HG02884 (cell line): ENCODE results near the gene SGCD.

ENCODE experiments used
- ATAC-seq: cut with Tn5 transposase; IDR thresholded peaks from one replicate; pipeline ENCODE4 v1.9.1; 2021; ENCODE audit warnings: mild to moderate bottlenecking, moderate library complexity; ENCODE audit not compliant: unreplicated experiment

SGCD gene

DNA sequence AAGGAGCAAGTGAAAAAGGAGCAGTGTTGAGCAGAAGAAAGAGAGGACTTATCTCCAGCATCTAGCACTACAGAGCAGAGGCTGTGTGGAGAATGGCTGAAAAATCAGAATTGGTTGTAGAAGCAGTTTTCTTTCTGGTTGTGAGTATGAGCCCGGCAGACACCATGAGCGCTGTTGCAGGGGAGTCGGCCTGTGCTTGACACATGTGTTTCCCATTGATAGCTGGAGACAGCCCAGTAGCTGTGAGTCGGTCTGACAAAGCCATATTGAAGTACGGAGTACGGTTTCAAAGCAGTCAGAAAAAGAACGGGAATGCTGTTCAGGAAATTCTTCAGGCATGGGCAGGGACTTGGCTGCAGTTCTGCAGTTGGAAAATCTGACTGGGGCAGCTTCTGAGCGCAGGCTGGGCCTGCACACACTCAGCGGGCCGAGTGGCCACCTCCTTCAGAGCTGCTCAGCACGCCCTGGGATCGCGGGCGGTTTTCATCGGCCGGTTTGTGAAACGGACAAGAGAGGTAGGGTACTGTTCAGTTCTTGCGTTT lies at the start of gene SGCD:
TSS of gene SGCD (plus strand) at position 447 of the 542 bp plus-strand sequence.
- no peak for ATAC-seq

DNA sequence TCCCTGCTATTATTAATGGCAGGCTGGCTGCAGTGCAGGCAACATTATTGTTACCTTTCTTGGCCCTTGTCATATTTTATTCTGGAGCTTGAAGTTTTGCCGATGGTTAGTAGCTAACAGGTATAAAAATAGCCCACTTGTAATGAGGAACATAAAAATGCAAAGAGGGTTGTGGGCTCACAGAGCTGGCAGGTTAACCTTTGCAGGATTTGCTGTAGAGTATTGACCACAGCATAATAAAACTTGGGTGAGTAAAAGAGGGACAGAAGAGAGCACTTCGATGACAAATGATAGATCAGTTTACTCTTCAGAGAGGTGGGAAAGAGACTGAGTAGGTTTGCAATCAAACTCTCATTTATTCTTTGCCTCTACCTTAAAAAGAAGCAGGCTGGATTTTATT lies 49.7 kb upstream of the SGCD start:
- ATAC-seq = no peak

DNA sequence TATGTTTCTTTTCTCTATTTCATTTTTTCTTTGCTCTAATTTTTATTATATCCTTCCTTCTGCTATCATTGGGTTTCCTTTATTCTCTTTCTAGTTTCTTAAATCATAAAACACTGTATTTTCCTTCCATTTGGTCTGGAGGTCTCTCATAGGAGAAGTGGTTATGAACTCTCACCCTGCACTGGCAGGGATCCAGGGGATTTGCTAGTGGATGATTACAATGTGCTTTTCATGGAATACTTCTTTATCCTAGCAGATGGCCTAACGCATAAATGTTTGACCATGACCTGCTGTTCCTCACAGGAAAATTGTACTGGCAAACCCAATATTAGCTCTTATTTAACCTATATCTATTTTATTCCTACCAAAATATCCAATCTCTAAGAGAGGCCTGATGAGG lies 31.5 kb upstream of the SGCD start:
- ATAC-seq = no peak

DNA sequence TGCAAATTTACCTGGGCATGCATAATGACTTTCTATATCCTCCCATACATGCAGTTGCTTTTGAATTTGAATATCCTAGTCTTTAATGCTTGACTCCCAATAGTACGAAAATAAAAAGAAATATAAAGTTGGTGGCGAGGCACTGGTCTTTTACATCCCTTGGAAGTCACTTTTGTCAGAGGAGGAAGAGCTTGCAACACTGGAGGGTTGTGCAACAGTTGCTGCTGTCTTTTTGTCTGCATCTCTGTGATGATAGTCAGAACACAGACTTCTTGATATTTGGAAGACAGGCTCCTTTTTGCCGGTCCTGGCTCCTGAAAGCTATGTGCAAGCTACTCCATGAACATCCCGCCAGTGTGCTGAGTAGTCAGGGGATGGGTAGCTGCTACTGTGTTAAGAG lies 16.8 kb upstream of the SGCD start:
- no peak for ATAC-seq

DNA sequence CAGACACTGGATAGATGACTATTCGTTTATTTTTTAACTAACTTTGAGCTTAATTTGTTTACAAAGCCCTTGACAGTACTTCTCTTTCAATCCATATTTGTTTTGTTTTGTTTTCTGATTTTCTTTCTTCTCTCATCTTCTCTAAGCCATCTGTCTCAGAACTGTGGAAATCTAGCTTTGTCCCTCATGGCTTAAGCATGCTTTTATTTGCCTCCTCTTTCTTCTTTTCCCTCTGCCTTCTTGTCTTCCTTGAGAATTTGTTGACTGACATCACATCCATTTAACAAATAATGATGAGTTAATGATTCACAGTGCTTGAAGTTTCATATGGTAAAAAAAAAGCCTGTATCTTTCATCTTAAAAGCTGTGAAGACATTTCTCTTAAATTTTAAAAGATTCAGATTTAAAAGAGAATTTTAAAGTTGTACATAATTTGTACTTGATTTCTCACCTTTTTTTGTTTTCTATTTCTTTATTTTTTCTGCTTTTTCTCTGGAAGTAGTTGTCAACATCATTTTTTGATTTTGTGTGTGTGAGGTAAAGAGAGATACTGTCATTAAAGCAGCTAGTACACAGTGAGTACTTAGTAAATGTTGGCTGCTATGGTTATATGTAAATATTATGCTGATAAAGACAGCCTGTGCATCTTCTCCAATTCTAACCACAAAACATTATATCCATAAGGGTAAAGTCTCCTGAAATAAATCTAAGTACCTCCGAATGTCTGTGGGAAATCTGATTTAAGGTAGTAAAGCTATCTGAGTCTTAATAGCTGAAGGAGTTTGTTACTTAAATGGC lies 13.9 kb upstream of the SGCD start:
- no peak for ATAC-seq

DNA sequence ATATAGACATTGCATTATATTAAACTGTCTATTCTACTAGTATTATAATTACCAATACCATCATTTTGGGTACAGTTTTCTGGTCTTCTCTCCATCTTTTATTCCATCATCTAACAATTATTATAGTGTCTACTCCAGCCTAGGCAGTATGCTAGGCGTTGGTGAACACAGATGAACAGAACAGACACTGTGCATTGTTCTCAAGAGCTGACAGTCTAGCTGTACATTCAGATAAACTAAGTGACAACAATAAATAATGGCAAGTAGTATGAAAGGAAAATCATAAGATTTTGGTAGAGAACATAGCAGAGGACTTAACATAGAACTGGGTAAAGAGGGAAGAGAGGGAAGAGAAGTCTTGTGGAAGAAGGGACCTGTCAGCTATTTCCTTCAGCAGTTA lies 12.5 kb upstream of the SGCD start:
- no peak for ATAC-seq

DNA sequence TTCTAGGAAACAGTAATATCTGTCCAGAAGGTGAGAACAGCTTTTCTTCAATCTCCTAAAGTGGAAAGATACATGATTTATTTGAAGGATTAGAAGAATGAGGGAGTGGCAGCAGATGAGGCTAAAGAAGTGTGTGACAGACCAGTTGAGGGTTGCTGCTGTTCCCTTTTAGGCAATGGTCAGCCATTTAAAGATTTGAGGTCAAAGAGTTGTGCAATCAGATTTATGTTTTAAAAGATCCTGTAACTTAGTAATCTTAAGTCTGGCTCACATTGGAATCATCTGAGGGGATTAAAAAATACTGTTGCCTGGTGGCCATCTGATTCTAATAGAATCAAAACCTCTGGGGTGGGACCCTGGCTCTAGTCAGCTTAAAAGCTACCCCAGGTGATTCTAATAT lies 4.3 kb upstream of the SGCD start:
- ATAC-seq = no peak

DNA sequence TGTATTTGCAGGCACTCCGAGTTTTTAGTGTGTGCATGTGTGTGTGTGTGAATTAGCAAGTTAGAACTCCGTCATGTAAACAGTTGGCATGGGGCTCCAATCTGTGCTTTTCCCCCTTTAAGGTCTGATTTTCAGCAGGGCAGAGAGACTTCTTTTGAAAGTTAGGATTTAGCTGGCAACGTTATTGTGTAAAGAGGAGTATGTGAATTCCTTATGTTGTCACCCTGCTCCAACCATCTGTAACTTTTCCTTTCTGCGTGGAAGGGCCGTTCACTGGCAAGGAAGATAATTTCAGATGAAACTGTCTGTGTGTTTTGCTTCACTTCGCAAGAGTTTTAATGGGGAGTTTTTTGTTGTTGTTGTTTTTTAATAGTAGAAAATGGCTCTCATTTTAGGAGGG lies 332 bp downstream of the SGCD start:
- ATAC-seq = no peak

DNA sequence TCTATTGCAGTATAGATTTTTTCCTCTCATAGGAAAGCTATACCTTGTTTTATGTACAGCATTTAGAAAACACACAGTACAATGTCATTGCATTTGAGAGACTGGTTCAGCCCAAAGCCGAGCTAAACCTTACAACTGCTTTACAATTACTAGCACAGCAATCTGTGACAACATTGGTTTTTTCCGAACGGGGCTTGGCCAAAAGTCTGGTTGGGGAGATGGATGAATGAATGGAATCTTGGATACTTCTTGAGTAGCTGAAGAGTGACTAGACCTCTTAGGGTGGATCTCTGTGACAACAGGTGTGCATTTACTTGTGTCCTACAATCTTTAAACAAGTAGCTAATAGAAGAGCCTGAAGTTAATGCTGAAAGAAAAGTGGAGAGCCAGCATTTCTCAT lies 1.2 kb downstream of the SGCD start:
- no peak for ATAC-seq

DNA sequence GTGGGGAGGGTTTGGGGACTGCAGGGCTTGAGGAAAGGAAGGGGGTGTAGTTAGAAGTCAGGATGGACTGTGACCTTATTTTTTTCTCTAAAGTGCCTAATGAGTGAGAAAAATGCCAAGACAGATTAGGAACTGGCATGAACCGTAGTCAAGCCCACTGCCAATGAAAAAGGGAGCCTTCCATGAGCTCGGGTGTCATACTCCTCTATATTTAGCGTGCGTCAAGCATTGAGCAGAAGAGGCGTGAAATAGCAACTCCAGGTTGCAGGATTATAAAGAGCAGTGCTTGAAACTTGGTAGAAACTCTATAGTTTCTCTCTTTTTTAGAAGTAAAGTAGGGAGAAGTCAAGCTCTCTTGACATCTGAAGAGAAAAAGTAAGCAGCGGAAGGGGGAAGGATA lies 1.8 kb downstream of the SGCD start:
- ATAC-seq = no peak

DNA sequence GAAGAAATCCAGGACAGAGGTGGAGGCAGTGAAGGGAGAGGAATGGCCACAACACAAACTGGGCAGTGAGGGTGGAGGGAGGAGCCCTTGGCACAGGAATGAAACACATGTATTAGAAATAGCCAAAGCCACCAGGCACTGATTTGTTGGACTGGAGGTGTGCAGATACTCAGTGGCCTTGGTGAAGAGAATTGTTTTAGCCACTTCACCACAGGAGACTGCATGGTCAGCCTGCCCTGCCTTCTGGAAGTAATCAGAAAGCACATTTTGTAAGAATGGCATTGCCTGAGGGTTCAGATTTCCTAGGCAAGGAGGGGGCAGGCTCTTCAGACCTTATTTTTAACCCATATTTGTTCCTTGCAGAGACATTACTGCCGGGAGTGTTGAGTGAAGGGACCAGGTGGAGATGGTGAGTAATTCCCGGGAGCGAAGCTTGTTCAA lies 2.2 kb downstream of the SGCD start:
- ATAC-seq = no peak

DNA sequence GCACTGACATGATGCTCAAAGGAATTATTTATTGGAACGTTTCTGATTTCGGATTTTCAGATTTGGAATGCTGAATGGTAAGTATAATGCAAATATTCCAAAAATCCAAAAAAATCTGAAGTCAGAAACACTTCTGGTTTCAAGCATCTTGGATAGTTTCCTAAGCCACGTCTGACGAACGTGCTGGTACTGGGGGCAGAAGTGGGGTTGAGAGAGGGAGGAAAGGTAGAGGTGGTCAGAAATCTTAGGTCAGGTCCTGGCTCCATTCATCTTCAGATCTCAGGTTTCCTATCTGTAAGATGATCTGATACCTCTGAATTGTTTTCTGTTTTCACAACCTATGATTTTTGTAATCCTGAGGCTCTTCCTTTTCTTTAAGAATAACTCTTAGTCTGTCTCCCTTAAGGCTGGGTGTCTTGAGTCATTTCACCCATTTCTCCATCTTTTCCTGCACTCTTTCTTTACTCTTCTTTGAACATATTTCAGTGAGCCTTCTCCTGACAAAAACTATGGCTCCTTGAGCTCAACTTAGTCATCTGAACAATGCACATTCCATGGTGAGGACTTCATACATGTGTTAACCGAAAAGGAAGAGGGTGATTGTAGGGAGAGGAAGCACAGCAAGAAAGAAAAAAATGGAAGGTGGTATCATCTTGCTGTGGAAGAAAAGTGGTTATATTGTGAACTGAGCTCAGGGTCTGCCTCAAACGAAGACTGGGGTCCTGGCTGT lies 3.3 kb downstream of the SGCD start:
- ATAC-seq = no peak

DNA sequence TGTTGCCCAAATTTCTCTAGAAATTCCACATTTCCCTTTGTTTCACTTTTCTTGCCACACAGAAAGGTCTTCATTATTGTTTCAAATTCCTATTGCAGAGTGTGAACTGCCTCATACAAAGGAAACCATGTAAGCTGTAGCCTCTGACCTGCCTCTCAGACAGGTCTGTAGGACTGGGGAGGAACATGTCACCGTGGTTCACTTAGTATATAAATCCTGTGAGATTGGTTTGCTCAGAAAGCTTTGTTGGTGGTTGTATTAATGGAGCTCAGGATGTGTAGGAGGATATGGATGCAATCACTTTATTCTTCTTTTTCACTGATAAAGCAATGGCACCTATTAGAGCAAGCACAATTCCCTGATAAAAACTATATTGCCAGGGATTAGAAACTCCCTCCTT lies 4.2 kb downstream of the SGCD start:
- ATAC-seq = no peak

DNA sequence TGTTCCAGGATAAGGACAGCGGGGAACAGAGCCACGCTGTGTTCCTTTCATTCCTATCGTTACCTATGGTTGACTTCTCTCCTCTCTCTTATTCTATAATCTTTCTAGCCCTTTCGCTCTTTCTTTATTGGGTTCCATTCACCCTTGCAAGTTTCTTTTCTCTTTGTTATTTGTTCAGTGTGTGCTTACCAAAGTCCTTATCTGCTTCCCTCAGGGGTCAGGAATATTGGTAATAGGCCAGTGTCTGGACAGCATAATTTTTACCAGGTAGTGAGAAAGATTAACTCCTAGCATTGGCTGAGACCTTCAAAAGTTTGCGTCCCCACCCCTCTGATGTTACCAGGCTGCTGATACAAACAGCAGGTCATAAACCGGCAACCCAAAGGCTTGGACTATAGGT lies 4.9 kb downstream of the SGCD start:
- no peak for ATAC-seq

DNA sequence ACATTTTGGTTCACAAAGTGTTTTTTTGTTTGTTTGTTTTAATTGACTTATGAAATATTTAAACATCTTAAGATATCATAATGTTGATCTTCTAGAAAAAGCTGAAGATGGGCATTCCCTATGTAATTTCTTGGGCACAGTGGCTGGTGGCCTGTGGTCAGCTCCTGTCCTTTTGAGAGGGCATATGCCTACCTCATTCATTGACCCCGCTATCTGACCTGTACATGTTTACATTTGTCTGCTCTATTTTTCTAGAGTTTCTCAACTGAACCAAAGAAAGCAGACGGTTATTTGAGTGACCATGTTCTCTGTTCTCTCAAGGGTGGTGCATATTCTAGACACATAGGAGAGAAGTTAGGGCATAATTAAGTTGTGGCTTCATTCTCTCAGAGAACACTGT lies 5.3 kb downstream of the SGCD start:
- no peak for ATAC-seq

DNA sequence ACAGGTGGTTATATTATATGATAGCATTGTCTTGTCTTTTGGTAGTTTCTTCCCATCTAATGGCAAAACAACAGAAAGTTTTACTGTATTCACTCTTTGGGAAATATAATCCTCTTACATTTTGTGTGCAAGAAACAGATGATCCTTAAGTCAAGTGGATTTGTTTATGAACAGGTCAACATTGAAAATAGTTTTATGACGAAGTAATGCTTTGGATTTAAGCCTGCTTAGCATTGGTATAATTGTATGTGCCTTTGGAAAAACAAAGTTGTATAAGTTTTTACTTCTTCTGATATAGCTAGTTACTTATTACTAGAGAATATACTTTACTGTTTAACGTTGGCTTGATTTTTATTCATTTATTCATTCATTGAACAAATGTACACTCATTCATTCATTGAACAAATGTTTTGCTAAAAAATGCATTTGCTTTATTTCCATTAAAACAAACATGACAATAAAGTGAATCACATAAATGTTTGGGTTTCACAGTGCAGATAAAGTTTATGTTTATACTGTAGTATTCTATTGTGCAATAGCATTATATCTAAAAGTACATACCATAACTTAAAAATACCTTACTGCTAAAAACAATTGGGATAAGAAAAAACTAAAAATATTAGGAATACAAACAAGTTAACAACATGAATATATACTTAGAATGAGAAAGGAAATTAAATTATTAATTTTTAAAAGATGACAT lies 12.3 kb downstream of the SGCD start:
- ATAC-seq = no peak

DNA sequence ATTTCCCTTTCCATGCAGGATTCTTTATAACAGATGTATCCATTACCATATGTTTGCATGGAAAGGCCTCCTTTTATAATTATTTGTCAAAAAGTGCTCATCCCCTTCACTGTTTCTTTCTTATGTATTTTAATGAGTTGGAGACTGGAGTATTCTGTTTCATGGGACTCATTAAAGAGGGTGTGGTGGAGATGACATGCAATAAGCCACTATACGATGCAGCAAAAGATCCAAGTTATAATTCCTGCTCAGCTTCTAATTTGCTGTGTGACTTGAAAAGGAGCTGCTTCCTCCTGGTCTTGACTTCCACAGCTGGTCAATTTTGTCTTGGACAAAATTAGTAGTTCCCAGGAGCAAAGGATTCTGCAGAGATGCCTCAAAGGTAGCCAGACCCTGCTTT lies 13.9 kb downstream of the SGCD start:
- ATAC-seq = no peak

DNA sequence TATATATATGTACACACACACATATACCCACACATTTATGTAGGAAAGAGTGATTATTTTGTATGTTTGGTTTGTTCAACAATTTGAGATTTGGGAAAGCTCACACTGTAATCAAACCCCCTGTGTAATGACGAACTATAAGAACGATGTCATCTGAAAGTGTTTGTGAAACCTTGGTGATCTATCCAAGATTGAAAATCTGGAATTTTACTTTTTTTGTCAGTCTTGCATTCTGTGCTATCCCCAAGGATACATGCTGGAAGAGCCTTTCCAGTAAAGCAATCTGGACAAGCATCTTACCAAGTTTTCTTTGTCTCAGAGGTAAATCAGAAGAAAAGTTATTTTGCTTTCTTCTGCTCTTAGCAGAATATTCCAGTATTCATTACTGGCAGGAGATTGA lies 23.3 kb downstream of the SGCD start:
- no peak for ATAC-seq

DNA sequence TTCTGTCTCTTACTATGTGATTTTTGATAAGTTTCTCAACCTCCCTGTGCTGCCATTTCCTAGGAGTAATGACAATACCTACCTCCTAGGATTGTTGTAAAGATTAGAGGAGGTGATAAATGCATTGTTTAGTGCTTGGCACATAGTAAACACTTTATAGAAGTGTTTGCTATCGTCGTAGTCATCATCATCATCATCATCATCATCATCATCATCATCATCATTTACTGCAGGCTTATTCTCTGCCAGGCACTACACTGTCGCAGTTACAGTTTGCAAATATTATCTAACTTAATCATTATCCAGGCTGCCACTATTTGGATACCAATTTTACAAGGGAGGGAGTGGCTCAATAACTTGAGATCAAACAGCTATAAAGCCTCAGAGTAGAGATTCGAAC lies 24.5 kb downstream of the SGCD start:
- ATAC-seq = no peak

DNA sequence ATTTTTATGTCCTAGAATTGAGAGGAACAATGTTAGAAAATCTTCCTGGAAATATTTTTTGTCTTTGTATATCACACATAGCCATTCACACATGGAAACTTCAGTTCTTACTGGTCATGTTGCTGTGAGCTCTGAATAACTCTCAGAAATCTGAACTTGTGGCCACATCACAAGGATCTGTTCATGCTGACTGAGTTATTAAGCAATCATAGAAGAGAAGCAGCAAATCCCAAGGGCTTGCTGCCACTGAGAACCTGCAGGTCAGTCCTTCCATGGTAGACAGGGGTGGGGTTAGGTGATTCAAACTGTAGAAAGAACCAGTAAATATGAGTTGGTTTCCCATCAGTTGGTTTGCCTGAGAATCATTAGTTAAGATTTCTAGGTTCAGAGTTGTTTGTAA lies 27.6 kb downstream of the SGCD start:
- ATAC-seq = no peak

DNA sequence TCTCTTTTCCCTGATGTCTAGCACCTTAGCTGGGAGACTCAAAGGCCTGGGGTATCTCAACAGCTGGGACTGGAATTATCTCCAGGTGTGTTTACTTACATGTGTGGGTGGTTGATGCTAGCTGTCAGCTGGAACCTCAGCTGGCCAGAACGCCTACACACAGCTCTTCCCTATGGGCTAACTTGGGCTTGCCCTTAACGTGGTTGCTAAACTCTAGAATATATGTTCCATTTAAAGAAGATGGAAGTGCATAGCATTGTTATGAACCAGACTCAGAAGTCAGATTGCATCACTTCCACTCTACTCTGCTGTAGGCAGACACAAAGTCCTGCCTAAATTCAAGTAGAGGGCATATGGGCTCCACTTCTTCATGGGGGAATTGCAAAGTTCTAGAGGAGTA lies 29.3 kb downstream of the SGCD start:
- ATAC-seq = no peak

DNA sequence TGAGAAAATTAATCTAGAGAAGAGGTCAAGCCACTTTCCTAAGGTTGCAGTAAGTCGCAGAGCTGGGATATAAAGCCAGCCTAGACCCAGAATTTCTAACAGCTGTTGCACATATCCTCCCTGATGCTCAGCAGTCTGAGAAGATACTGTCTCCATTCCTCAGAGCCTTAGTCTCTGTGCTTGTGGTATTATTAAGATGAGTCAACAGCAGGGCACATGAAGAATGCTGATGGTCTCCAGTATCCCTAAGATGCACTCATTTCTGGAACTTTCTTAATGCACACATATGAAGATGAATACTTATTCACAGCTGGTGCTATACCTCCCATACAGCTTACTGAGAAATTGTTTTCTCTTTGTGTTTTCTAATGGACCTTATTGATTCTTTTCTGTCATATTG lies 32.5 kb downstream of the SGCD start:
- no peak for ATAC-seq
